Stimulated activated CD4-positive, alpha-beta T cell treated with anti-CD3 and anti-CD28 coated beads, TNF-alpha, amount 100 ng/mL, for 48 hours (primary cell): ENCODE measurements around the gene NR1H2.

Source experiments
- DNase-seq, 3 donors: peaks; one replicate each; pipeline ENCODE4 v3.0.0-alpha.2; 2020; ENCODE audit warnings: low read depth in 3 of 3

NR1H2 gene

GRCh38 chr19:50422397-50423278, 46.4 kb downstream of the NR1H2 start:
- no peak for DNase-seq

- DNase-seq = no peak
Observed at GRCh38 chr19:50423279-50424113, 47.2 kb downstream of the NR1H2 start.

DNA sequence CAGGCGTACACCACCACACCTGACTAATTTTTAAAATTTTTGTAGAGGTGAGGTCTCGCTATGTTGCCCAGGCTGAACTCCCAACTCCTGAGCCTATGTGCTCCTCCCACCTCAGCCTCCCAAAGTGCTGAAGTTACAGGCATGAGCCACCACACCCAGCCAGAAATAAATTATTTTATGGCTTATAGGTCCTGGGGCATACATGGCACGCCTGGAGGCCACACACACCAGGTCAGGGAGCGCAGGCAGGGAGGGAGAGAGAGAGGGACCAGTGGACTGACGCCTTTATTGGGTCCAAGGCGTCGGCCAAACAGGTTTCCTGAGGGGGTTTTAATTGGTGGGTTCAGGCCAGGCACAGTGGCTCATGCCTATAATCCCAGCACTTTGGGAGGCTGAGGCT, 49.3 kb downstream of the NR1H2 start:
- no peak for DNase-seq

DNA sequence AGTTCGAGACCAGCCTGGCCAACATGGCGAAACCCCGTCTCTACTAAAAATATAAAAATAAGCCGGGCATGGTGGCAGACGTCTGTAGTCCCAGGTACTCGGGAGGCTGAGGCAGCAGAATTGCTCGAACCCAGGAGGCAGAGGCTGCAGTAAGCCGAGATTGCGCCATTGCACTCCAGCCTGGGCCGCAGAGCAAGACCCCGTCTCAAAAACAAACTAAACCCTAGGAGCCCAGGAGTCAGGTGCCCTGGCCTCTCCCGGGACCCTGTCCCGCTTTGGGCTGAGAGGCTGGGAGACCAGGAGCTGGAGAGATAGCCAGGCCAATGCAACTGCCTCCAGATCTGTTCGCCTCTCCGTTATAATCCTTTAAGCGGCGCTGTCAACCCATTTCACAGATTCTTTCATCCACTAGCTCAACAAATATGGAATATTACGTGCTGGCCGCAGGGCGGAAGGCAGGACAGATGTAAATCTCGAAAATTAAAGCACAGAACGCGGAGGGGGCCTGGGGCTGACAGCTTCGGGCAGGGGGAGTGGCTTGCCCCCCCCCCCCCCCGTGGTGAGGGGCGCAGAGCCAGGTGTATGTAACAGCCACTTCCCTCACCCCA, 51.2 kb downstream of the NR1H2 start:
- no peak for DNase-seq

- peak in 2 of 3 donors; percentile 18 to 19 for DNase-seq
Observed at GRCh38 chr19:50427997-50428425, 51.8 kb downstream of the NR1H2 start.

GRCh38 chr19:50428772-50429463, 52.7 kb downstream of the NR1H2 start:
- no peak for DNase-seq

DNA sequence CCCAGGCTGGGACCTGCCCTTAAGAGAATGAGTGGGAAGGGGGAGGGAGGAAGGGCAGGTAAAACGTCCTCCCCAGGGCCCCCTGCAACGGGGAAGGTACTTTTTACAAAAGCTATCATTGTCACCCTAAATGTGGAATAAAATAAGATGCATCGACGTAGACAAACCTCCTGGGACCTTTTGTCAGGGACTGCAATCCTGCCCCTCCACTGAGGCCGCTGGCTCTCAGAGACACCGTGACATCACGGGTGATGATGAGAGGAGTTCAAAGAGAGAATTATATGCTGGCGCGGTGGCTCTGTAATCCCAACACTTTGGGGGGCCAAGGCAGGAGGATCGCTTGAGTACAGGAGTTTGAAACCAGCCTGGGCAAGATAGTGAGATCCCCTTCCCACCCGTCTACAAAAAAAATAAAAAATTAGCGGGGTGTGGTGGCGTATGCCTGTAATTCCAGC, 54.7 kb downstream of the NR1H2 start:
- no peak for DNase-seq

DNA sequence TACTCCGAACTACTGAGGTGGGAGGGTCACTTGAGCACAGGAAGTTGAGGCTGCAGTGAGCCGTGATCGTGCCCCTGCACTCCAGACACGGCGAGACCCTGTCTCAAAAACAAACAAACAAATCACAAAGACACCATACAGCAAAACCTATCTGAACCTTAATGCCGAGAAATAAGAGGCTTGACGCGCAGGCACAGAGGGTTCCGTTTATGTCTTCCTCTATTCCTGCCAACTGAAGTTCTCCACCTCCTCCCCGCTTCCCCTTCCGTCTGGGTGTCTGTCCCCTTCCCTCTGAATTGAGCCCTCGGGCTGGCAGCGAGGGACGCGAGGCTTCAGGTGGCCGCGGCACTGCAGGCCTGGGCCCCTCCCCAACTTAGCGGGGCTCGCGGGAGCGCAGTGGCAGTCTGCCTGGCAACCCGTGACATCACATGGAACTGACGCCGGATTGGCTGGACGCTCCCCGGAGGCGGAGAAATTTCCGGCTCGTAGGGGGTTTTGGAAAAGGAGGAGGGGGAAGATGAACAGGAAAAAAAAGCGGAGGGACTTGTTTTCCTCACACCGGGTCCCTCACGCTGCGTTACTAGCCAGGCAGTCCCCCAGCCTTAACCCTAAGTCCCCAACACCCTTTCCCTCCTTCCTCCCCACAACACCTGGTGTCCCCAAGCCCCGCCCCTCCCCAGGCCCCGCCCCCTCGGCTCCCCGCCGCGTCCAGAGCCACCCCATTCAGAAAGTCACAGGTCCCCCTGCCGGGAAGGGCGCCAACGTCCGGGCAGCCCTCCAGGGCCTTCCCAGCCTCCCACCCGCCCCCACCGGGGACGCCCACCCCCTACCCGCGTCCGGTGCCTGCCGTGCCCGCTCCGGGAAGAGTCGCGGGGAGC, 55.3 kb downstream of the NR1H2 start:
- peak; percentile 73 to 77 (median 76) for DNase-seq

- no peak for DNase-seq
Observed at GRCh38 chr19:50432221-50433028, 56.2 kb downstream of the NR1H2 start, which contains the start of gene MYBPC2. TSS of gene MYBPC2 (plus strand) at chr19:50432892. CDS start at chr19:50432954, 62 bp downstream.
